ENCODE measurements around the gene SDHAF4.
A peak's percentile ranks its signal among the peaks of the same experiment; 100 is the strongest.
"Not testable (repeated sequence)": the region's sequence is repeated elsewhere in the genome, so short reads cannot be mapped to it uniquely, and the experiment has no call there.

The SDHAF4 gene

GRCh38 chr6:70566751-70567382 is at the start of gene SDHAF4:
TSS of gene SDHAF4 (plus strand) at chr6:70566930. CDS start at chr6:70566941, 11 bp downstream.
- DNase-seq (ENCODE audit: low spot score) = peak; percentile 91

GRCh38 chr6:70518723-70519122 is 48.0 kb upstream of the SDHAF4 start:
- no peak for DNase-seq (ENCODE audit: low spot score)

DNA sequence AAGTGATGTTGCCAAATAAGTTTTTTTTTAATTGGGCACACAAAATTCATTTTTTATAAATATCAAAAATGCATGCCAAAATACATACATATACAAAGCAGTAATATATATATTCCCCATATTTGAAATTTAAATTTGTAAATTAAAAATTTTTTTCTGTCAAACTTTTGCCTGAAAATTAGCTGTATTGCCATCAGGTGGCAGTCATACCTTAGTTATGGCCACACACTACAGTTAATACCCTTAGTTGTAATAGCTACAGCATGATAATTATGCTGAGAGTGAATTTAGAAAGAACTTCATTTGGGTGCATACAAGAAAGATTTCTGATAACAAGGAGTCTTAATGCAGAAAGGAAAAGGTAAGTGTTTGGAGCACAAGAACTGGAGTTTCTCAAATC is 46.2 kb upstream of the SDHAF4 start:
- DNase-seq (ENCODE audit: low spot score) = no peak

DNA sequence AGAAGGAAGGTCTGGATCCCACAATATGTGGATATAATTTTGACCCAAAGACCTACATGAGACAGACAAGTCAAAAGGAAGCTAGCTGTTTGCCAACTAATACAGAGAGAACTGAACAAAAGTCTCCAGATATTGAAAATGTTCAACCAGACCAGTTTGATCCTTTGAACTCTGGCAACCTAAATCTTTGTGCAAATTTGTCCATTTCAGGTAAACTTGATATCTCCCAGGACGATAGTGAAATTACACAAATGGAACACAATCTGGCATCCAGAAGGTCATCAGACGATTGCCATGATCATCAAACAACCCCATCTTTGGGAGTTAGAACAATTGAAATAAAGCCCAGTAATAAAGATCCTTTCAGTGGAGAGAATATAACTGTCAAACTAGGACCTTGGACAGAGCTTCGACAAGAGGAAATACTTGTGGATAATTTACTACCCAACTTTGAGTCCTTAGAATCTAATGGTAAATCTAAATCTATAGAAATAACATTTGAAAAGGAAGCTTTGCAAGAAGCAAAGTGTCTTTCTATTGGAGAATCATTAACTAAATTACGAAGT is 41.9 kb upstream of the SDHAF4 start:
- no peak for DNase-seq (ENCODE audit: low spot score)

- no peak for DNase-seq (ENCODE audit: low spot score)
Measured at GRCh38 chr6:70527071-70527737, 39.5 kb upstream of the SDHAF4 start.

DNA sequence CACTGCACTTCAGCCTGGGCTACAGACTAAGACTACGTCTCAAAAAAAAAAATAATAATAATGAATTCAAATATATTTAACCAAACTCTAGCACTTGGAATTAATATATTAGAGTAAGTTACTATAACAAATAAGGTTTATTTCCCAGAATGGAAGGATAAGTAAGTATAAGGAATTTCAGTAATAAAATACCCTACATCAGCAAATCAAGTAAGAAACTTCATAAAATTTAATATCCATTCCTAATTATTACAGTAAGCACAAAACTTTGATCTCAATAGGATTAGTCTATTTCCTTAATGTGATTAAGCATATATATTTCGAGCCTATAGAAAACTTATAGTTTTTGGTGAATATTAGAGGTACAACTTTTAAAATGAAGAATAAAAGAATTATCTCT is 36.7 kb upstream of the SDHAF4 start:
- DNase-seq (ENCODE audit: low spot score) = no peak

GRCh38 chr6:70531133-70531532 is 35.6 kb upstream of the SDHAF4 start:
- no peak for DNase-seq (ENCODE audit: low spot score)

DNA sequence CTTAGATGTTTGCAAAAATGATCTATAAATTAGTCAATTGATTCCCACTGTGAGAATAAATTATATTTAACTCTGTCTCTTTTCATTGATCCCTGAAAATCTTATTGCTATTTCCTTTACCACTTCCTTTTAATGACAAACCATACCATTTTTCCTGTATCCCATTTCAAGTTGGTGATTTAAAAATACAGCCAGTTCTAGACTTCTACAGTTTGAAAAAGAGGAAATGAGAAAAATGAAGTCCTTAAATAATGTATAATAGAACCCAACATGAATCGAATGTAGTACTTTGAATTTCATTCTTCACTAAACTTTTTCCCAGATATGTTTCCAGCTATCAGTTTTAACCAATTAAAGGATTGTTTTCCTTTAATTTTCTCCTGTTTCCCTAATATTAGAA is 29.5 kb upstream of the SDHAF4 start:
- no peak for DNase-seq (ENCODE audit: low spot score)

DNA sequence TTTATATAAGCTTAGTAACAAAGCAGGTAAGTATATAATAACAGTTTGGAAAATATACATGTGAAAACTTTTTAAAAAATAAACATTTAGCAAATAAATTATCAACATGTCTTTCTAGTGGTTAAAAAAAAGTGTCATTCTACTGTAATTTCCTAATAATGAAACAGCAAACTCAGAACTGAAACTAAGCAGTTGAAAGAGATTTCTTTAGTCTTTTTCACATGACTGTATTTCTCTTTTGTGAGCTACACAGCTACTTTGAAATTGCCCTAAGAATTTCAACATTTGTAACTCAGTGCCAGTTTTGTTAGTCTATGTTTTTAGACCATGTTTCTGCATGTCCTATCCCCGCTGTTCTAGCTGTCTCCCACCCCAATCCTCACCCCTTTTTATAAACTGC is 28.4 kb upstream of the SDHAF4 start:
- DNase-seq (ENCODE audit: low spot score) = no peak

DNA sequence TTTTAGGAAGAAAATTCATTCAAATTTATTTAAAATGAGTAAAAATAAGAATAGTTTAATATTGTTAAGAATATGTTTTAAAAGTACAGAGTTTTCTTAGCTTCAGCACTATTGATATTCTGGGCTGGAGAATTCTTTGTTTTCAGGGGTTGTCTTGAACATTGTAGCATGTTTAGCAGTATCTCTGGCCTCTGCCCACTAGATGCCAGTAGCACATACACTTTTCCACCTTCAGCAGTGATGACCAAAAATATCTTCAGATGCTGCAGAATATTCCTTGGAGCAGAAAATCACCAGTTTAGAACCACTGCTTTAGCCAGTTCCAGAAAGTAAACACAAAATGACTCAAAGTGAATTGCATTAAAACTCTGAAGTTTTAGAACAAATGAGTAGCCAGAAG is 19.4 kb upstream of the SDHAF4 start:
- no peak for DNase-seq (ENCODE audit: low spot score)

DNA sequence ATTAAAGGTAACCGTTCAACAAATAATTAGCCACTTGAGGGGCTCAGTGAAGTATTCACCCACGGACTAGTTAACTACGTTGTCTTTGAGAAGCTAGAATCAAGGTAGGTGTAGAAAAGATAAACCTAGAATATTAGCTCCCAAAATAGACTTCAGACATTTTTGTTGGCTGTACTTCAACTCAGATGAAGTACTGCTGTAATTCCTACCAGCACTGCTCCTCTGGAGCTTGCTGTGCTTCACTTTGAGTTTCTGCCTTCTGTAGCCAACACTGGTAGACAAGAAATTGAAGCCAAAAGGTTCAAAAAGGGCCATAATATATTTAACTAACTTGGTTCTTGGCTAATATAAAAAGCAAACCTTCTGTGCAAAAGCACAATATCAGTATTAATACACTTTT is 18.8 kb upstream of the SDHAF4 start:
- DNase-seq (ENCODE audit: low spot score) = no peak

DNA sequence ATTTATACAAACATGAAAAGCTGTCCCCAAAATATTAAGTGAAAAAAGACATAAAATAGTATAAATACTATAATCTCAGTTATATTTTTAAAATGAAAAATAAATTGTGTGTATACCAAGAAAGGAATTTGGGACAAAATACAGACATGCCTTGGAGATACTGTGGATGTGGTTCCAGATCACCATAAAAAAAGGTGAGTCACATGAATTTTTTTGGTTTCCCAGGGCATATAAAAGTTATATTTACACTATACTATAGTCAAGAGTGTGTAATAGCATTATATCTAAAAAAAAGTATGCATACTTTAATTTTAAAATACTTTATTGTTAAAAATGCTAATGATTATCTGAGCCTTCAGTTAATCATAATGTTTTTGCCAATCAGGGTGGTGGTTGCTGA is 17.4 kb upstream of the SDHAF4 start:
- peak; percentile 1 for DNase-seq (ENCODE audit: low spot score)

DNA sequence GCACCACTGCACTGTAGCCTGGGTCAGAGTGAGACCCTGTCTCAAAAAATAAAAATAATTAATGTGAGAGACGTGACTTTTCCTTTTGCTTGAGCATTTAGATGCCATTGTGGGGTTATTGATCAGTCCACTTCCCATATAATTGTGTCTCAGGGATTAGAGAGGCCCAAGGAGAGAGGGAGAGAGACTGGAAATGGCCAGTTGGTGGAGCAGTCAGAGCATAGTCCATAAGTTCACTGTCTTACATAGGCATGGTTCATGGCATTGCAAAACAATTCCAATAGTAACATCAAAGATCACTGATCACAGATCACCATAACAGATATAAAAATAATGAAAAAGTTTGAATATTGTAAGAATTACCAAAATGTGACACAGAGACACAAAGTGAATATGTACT is 15.2 kb upstream of the SDHAF4 start:
- no peak for DNase-seq (ENCODE audit: low spot score)

GRCh38 chr6:70552286-70552940 is 14.3 kb upstream of the SDHAF4 start:
- not testable (repeated sequence) for DNase-seq (ENCODE audit: low spot score)

- no peak for DNase-seq (ENCODE audit: low spot score)
Measured at GRCh38 chr6:70552974-70553373, 13.8 kb upstream of the SDHAF4 start.

GRCh38 chr6:70557998-70558397 is 8.7 kb upstream of the SDHAF4 start:
- no peak for DNase-seq (ENCODE audit: low spot score)

DNA sequence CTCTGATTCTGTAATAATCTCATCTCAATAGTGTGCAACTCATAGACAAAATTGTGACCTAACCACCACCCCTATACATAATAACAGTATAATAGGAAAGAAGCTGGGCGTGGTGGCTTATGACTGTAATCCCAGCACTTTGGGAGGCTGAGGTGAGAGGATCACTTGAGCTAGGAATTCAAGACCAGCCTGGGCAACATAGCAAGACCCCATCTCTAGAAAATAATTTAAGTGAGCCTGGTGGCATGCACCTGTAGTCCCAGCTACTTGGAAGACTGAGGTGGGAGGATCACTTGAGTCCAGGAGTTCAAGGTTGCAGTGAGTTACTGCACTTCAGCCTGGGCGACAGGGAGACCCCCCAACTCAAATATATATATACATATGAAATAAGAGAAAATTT is 4.3 kb upstream of the SDHAF4 start:
- not testable (repeated sequence) for DNase-seq (ENCODE audit: low spot score)

DNA sequence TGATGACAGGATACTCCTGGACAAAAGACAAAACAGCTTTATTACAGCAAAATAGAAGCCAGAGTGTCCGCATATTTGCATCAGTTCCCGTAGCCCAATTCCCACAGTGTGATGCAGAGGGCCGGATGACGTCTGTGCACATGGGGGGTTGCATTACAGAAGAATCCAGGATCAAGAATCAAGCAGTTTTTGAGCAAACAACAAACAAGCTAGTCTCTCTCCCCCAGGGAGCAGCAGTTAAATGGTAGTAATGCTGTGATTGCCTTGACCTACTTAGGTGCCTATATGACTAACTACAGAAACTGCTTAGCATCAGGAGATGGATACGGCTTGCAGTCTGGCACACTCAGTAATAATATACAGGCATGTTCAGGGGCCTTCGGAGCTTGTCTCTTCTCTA is 3.2 kb upstream of the SDHAF4 start:
- DNase-seq (ENCODE audit: low spot score) = no peak

DNA sequence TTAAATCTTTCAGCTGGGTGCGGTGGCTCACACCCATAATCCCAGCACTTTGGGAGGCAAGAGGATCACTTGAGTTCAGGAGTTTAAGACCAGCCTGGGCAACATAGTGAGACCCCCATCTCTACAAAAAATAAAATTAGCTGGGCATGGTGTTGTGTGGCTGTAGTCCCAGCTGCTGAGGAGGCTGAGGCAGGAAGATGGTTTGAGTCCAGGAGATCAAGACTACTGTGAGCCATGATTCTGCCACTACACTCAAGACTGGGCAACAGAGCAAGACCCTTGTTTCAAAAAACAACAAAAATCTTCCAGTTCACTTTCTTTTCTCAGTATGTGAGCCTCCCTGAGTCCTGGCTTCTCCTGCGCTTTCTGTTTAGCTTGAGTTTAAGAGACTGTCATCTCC is 7.9 kb downstream of the SDHAF4 start:
- no peak for DNase-seq (ENCODE audit: low spot score)

DNA sequence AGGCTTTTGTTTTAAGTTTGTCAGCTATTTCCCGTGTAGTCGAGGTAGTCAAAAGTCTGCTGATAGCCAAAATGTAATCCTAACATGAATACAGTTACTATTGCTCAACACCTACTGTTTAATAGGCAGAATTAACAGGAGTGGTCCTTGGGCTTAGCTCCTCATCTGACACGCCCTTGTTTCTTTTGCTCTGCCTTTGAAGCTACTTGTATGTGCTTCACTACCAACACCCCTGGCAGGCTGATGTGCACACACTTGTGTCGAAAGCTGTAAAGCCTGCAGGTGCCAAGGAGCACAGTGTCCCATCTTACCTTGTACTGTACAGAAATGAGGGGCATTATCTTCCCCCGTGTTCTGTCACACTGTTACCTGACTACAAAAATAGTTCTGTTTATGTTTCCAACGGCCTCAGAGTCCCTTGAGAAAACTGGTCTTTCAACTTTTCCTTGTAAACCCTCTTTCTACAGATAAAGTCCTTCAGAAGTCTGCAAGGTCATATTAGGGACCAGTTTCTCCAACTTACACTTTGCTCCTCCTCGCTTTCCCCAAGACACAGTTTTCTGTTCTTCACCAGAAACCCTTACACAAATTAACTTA is 9.3 kb downstream of the SDHAF4 start:
- no peak for DNase-seq (ENCODE audit: low spot score)

GRCh38 chr6:70586114-70586513 is 19.4 kb downstream of the SDHAF4 start:
- DNase-seq (ENCODE audit: low spot score) = no peak

DNA sequence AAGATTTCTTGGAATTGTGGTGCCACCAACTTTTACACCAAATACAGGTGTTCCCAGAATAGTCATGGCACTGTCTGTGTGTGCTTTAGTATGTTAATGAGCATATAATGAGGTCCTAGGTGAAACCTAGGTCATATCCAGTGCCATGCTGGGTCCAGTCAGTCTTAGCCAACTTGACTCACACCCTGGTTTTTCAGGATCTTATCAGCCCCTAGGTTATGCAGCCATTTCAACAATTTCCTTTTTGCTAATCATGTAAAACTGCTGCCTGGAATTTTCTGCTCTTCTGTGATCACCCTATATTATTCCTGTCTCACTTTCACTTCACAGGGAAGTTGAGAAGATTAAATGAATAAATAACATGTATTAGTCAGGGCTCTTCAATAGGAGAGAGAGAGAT is 23.7 kb downstream of the SDHAF4 start:
- DNase-seq (ENCODE audit: low spot score) = no peak

Measured in LoVo (cell line).